Ureter (tissue), 1 donor: Measurements from ENCODE around the gene KYAT1. TPM values are rescaled to one million over a fixed set of nuclear protein-coding genes. Genes with fewer than 3 reads are reported as not detected.

Experiments
- DNase-seq: peaks from one replicate; pipeline ENCODE4 v3.0.0-alpha.2; 2020; ENCODE audit warnings: low spot score
- total RNA-seq: library from RNA; stranded (reverse); gene quantifications from one replicate; pipeline ENCODE4 v1.2.4, GENCODE V29; 2023
- donor health status: DM: yes; HTN: yes; CAD: no.

KYAT1 gene
- total RNA-seq, 1 donor from 2014 or later, result 13.0 TPM

DNA sequence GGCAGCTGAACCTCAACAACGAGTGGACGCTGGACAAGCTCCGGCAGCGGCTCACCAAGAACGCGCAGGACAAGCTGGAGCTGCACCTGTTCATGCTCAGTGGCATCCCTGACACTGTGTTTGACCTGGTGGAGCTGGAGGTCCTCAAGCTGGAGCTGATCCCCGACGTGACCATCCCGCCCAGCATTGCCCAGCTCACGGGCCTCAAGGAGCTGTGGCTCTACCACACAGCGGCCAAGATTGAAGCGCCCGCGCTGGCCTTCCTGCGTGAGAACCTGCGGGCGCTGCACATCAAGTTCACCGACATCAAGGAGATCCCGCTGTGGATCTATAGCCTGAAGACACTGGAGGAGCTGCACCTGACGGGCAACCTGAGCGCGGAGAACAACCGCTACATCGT is 26.6 kb upstream of the KYAT1 start:
- no peak for DNase-seq

DNA sequence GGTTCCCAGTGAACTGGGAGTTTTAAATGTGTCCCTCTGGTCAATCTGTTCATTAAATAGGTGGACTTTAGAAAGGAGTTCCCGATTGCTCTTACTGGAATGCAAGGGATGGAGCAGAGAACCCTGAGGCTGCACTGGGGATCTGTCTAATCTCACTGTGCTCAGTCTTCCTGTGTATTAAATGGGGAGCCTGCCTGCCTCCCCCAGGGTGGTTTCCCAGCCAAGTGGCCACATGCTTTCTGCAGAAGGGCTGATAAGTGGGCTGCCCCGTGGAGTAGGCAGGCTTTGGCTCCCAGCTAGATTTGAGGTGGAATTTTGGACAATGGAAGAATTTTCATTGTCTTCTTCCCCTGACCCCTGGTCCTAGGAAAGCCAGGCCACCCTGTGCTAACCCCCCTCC is 25.0 kb upstream of the KYAT1 start:
- DNase-seq, result no peak

DNA sequence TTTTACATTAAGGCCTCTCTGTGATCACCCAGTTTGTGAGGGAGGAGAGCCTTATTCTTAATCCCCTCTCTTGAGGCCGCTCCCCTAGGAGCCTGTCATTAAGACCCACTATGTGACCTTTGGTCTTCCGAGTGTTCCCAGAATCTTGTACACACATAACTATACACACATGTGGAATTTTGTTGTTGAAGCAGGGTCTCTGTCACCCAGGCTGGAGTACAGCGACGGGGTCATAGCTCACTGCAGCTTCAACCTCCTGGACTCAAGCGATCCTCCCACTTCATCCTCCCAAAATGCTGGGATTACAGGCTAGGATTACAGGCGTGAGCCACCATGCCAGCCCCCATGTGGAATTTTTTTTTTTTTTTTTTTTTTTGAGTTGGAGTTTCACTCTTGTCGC is 24.2 kb upstream of the KYAT1 start:
- DNase-seq, result no peak

DNA sequence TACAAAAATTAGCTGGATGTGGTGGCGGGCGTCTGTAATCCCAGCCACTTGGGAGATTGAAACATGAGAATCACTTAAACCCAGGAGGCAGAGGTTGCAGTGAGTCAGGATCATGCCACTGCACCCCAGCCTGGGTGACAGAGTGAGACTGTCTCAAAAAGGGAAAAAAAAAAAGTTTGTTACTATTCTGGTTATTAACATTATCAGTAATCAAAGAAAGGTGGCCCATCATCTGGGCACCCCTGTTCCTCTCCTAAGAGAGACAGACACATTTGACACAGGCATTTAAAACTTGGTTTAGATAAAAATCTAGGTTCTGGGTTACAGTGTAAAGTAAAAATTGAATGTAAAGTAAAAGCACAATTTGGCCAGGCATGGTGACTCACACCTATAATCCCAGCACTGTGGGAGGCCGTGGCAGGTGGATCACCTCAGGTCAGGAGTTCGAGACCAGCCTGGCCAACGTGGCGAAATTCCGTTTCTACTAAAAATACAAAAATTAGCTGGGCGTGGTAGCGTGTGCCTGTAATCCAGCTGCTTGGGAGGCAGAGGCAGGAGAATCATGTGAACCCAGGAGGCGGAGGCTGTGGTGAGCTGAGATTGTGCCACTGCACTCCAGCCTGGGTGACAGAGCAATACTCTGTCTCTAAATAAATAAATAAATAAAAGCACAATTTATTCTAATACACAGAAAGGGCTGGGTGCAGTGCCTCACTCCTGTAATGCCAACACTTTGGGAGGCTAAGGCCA is 22.3 kb upstream of the KYAT1 start:
- no peak for DNase-seq

DNA sequence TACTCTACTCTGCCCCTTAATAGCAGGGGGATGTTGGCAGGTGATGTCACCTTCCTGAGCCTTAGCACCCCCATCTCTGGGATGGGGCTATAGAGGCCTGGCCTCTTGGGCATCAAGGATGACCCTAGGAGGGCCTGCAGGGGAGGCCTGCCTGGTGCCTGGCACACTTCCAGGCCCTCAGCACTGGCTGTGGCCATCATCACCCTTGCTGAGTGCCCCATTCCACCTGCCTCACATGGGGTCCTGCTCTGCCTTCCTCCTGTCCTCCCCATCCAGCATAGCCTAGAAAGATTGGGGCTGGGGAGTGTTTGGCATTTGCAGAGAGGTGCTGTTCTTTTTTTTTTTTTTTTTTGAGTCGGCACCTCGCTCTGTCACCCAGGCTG is 21.3 kb upstream of the KYAT1 start:
- no peak for DNase-seq

DNA sequence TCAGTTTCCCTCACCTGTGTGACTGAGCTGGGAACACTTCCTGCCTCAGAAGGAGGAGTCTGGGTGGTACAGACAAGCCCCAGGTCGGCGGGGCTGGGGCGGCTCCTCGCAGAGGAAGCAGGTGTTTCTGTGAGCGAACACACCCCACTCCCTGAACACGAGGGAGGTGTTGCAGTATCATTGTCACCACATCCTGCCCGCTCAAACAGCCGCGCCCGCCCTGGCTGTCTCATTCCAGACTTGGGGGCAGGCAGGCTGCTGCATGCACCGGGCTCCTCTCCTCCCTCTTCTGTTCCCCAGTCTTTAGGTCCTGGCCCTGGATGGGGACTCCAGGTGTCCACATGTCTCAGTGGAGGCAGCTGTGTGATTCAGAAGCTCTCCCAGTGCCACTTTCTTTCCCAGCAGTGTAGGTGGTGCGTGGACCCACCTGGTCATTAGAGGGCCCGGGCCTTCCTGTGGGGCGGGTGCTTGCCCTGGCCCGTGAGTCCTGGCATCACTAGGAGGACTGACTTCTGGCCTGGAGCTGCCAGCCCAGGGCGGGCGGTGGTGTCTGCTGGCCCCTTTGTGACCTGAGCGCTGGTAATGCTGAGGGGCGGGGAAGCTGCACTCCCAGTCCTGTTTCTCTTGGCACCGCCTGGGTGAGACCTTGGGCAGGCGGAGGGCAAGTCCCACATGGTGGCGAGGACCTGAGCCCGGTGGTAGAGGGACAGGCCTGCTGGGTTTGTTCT is 20.8 kb upstream of the KYAT1 start:
- DNase-seq, result peak; percentile 91

DNA sequence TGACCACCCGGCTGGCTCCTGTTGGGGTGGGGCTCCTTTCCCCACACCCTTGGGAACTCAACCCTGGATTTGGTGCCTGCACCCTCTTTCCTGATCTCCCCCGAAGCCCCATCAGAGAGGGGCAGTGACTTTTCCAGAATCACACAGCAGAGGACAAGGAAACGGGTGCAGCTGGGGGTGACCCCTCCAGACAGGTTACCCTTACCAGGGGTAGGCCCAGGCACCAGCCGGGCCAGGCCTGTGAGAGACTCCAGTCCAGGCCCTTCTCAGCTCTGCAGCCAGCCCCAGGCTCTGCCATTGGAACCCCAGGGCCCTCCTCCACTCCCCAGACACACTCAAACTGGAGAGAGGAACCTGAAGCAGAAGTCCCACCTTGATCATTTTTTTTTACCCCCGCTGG is 20.1 kb upstream of the KYAT1 start:
- no peak for DNase-seq

DNA sequence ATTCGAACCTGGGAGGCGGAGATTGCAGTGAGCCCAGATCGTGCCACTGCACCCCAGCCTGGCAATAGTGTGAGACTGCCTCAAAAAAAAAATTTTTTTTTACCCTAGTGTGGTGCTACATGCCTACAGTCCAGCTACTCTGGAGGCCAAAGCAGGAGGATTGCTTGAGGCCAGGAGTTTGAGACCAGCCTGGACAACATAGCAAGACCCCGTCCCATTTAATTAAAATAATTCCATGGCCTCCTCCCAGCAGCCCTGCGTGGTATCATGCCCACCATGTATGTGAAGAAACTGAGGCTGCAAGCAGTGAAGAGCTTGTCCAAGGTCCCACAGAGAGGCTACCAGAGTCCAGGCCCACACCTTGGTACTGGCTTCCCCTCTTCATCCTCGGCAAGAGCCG is 19.6 kb upstream of the KYAT1 start:
- no peak for DNase-seq

DNA sequence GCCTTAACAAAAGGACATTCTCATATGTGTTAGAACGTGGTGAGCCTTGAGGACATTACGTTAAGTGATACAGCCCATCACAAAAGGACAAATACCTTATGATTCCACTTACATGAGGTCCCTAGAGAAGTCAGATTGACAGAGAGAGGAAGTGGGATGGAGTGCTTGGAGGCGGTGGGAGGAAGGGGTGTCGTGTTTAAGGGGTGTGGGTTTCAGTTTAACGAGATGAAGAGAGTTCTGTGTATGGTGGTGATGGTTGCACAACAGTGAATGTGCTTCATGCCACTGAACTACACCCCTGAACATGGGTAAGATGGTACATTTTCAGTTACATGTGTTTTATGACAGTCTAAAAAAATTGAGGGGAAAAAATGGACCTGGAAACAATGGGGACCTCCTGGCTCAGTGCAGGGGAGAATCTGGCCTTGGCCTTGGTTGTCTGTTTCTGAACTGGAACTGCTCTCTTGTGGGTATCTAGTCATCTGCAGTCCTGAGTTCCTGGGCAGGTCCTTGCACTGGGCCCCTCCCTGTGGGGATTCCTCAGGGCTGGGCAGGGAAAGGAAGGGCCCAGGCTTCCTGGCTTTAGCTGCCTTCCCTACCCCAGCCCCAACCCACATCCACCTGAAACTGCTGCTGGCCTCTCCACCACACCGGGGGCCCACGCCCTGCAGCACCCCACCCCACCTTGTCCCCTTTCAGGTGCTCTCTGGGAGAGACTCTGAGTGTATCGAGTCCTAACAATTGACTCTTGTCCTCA is 18.0 kb upstream of the KYAT1 start:
- DNase-seq, result no peak

DNA sequence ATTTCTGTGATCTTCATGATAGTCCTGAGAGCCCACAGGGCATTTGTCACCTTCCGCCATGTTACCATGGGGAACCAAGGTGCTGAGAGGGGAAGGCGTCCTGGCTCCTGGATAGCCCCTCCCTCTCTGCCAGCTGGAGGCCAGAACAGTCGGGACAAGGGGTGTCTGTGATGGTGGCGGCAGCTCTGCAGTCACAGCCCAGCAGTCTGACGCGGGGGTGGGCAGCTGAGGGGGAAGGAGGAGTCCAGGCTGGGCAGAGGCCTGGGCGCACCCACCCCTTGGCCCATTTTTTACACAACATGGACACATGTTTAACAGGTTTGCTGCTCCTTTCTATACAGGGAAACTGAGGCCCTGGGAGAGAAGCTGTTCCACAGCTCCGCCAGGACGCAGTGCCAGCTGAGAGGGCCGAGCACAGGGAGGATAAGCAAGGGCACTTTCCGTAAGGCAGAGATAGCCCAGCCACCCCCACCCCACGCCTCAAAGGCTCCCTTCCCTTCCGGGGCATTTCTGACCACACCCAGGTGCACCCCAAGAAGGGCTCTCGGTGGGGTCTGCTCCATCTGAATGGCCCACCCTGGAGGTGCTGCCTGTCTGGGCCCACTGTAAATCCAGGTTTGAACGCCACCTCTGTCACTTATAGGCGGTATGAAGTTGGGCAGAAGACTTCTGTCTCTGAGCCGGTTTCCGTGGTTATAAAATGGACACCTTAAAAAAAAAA is 17.3 kb upstream of the KYAT1 start:
- no peak for DNase-seq

DNA sequence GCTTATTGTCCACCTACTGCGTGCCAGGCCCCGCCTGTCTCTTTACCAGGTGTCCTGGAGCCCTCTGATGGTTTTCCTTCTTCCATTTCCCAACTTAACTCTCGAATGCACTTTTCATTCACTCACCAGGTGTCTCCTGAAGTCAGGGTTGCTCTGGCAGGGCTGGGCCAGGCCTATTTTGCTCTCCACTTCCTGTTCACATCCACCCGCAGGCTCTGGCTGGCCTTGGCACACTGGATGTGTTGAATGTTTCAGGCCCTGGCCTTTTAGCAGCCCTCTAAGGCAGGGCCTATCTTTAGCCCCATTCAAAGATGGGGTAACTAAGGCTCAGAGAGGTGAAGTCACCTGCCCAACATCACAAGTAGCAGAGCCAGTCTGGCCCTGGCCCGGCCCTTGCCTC is 16.6 kb upstream of the KYAT1 start:
- DNase-seq, result no peak

DNA sequence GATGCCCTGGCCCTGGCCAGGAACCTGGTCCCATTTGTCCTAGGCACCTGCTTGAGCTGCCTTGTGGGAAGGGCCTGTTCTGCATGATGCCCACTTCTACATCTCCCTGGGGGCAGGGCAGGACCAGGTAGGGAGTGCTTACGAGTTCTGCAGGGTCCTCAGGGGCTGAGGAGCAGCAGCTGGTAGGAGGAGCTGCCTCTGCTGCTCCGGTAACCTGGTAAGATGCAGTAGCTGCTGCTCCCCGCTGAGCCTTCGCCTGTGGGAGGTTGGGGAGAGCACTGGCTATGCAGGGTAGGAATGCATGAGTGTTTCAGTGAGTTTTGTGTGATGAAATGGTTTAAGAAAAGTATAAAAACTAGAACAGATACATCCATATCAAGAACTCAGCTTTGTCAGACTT is 13.8 kb upstream of the KYAT1 start:
- no peak for DNase-seq

DNA sequence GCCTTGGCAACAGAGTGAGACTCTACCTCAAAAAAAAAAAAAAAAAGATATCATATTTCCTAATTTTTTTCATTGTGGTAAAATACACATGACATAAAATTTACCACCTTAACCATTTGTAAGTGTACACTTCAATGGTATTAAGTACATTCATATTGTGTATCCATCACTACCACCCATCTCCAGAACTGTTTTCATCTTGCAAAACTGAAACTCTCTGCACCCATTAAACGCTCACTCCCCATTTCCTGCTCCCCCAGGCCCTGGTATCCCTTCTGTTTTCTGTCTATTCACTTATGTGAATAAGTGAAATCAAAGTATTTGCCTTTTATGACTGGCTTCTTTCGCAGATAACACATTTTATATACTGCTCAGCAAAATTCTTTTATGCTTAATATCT is 13.0 kb upstream of the KYAT1 start:
- DNase-seq, result no peak

DNA sequence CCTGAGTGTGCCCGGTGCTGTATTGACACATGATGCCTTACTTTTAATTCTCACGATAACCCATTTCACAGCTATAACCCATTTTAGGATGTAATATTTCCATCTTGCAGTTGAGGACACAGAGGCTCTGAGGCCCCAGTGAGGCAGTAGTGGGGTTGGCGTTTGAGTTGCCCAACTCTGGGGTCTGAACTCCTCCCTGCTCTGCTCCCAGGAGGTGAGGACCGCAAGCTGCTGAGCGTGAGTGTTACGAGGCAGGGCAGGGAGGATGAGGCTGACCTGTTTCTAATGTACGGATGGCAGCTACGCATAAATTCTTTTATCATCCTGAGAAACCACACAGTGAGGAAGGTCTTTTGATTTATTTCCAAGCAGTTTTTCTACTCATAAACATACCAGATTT is 11.6 kb upstream of the KYAT1 start:
- no peak for DNase-seq

DNA sequence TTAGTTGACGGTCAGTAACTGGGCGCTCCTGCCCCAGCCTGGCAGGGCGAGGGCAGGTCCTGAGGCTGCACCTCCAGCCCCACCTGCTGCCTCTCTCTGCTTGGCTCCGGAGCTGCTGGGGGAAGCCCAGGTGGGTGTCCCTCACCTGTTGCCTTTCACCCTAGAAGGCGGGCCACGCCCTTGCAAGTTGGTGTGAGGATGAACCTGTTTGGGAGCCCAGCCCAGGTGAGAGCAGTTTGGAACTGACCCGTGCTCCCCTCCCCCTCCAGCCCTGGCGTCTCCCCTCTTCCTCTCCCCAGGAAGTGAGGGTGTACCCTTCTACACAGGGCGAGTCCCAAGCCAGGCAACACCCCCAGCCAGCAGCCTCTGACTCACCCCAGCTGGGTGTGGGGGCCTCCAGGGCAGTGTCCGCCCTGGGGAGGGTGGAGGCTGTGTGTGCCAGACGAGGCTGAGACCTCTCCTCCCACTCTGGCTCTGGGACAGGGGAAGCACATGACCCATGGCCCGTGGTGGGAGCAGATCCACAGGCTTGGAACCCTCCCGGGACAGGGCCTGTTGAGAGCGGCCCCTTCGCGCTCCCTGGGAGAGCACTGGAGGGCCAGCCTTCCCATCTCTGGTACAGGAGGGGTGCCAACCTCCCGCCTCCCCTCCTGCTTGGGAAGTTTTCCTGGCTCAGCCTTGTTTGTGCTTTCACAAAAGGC is 10.6 kb upstream of the KYAT1 start:
- DNase-seq, result peak; percentile 92

DNA sequence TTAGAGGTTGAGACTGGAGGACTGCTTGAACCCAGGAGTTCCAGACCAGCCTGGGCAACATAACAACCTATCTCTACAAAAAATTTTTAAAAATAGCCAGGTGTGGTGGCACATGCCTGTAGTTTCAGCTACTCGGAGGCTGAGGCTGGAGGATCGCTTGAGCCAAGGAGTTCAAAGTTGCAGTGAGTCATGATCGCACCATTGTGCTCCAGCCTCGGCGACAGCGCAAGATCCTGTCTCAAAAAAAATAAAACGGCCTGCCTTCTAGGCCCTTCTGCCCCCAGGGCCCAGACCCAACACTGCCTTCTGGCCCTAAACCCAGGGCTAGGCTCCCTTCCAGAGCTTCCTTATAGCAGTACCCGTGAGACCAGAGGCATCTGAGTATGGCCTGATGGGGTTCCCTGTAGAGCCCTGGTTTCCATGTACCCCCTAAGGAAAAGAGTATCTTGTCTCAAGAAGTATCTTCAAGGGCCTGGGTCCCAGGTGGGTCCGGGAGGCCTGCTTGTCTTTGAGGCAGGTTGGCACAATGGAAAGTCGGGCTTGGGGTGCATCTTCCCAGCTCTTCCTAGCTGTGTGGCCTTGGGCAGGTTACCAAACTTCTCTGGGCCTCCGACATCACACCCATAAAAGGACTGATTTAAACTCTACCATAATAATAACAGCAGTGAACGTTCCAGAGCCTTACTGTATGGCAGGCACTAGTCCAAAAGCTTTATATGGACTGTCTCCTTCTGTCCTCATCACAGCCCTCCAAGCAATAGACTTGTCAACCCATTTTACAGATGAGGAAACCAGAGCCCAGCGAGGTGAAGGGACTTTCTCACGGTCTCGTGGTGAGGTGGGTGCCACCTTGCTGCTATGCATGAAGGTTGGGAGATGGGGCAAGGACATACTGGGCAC is 9.8 kb upstream of the KYAT1 start:
- DNase-seq, result no peak

DNA sequence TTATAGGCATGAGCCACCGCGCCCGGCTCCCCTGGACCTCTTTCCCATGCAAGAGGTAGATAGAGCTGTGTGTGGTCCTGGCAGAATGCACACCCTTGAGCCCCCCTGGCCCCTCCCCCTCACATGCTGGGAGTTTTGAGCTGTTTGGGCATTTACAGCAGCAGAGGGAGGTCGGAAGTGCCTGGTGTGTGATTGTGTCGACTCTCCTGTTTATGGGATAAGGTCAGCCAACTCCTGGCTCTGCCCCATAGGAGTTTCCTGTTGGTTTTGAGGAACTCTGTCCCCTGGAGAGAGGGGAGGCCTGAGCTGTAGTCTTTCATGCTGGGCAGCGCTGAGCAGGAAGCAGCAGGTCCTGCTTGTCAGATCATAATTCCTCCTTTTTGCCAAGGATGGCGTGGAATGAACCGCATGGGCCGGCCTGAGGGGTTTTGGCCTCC is 6.2 kb upstream of the KYAT1 start:
- no peak for DNase-seq

DNA sequence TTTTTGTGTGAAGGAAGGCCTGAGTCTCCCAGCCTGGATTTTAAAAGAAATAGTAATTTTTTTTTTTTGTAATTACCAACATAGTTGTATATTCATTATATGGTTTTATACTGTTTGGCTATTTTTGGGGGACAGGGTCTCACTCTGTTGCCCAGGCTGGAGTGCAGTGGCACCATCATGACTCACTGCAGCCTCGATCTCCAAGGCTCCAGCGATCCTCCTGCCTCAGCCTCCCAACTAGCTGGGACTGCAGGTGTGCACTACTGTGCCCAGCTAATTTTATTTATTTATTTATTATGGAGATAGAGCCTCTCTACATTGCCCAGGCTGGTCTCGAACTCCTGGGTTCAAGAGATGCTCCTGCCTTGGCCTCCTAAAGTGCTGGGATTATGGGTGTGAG is 5.3 kb upstream of the KYAT1 start:
- no peak for DNase-seq

DNA sequence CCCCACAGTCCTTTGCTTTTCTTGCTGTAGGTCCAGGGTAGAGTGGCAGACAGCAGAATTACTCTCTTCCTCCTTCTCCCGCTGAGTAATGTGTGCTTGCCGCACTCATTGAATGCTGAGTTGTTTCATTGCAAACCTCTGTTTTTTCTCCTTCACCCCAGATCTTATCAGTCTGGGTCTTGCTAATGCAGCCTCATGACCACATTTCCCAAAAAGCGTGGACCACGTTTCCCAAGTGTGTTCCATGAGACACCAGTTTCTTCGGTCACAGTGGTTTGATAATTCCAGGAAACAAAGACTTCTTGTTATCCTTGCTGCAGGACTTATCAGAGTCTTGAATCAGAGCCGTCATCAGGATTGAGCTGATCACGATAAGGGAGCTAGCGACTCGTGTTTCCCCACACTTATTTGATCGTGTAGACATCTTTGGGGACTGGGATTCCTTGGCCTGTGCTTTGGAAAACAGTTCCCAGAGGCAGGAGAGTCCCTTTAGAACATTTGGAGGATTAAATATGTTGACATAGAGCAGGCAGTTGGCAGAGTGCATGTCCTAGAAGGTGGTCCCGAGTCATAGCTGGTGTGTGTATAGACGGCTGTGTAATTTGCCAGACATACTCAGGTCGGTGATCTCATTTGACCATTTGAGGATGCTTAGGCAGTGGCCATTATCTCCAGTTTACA is 4.6 kb upstream of the KYAT1 start:
- DNase-seq, result no peak

DNA sequence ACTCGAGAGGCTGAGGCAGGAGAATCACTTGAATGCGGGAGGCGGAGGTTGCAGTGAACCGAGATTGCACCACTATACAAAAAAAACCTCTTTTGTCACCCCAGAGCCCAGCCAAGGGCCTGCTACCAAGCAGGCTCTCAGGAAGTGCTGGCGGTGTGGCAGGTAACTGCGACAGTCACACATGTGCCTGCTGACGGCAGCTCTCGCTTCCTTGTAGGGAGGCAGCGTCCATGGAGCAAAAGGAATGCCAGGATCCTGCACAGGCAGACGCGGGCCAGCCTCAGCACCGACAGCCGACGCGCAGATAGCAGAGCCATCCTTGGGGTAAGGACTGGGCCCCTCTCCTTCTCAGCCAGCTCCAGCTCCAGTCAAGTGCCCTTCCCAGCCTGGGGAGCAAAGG is 4.0 kb upstream of the KYAT1 start:
- no peak for DNase-seq
